HepG2 (cell line): ENCODE measurements around the gene HSD17B11. TPM values are rescaled to one million over a fixed set of nuclear protein-coding genes. Genes with fewer than 3 reads are reported as not detected.

Source experiments
- ADNP ChIP-seq: sonication (generic); formaldehyde crosslinking; IDR thresholded peaks from 2 replicates; pipeline ENCODE4 v1.4.0; 2020; ENCODE audit warnings: missing genetic modification reagents
- GTF2F1 ChIP-seq: fragments of 150-350 bp; IDR thresholded peaks from 2 replicates; pipeline ENCODE4 v1.6.1; 2014; ENCODE audit warnings: low read length
- HDAC1 ChIP-seq: sonication (generic); formaldehyde crosslinking; IDR thresholded peaks from 2 replicates; pipeline ENCODE4 v1.5.1; 2020; ENCODE audit warnings: mild to moderate bottlenecking, missing genetic modification reagents
- KLF9 ChIP-seq: IDR thresholded peaks from 2 replicates; pipeline ENCODE4 v1.6.1; 2016; ENCODE audit warnings: low read depth
- RFXANK ChIP-seq: IDR thresholded peaks from 2 replicates; pipeline ENCODE4 v1.6.1; 2016
- YY1 ChIP-seq: IDR thresholded peaks from 2 replicates; pipeline ENCODE4 v1.6.1; 2011; ENCODE audit warnings: low read length, low read depth, moderate library complexity, mild to moderate bottlenecking; ENCODE audit not compliant: insufficient read depth, insufficient replicate concordance
- ZFP37 ChIP-seq: sonication (generic); formaldehyde crosslinking; IDR thresholded peaks from 2 replicates; pipeline ENCODE4 v1.4.0; 2020; ENCODE audit warnings: missing genetic modification reagents, borderline replicate concordance
- ZNF124 ChIP-seq: sonication (generic); formaldehyde crosslinking; IDR thresholded peaks from 2 replicates; pipeline ENCODE4 v1.4.0; 2020; ENCODE audit warnings: missing genetic modification reagents
- ZNF720 ChIP-seq: sonication (generic); formaldehyde crosslinking; IDR thresholded peaks from 2 replicates; pipeline ENCODE4 v1.4.0; 2020; ENCODE audit warnings: missing genetic modification reagents
- polyA plus RNA-seq, 8 experiments: library from polyadenylated mRNA; depleted of rRNA in 3 of 8; stranded (reverse) in 7 of 8; unstranded in 1 of 8; fragments of >200 nt; fragmentation: Illumina TruSeq in 4 of 8; extraction: Trizol in 4 of 8; gene quantifications; 2 replicates each; pipeline versions ENCODE4 v1.2.1 to v1.2.3, GENCODE V29; 2011 to 2016; ENCODE audit warnings: low read depth in 4 of 8, missing spikeins in 1 of 8, mixed read lengths in 1 of 8; ENCODE audit not compliant: insufficient read depth in 1 of 8
- total RNA-seq, 5 experiments: library from RNA; depleted of rRNA; stranded (reverse); fragments of >200 nt; fragmentation: Illumina TruSeq; extraction: Trizol; gene quantifications; 2 replicates each; pipeline ENCODE4 v1.2.3, GENCODE V29; 2016; ENCODE audit warnings: low read depth in 1 of 5
- TF ChIP-seq, protein P1 (sequence below): sonication (generic); formaldehyde crosslinking; IDR thresholded peaks from 2 replicates; pipeline ENCODE4 v1.4.0; 2020; ENCODE audit warnings: missing genetic modification reagents
- TF ChIP-seq, protein P2 (sequence below): IDR thresholded peaks from 2 replicates; pipeline ENCODE4 v1.6.1; 2016
- TF ChIP-seq, protein P3 (sequence below): sonication (generic); formaldehyde crosslinking; IDR thresholded peaks from 2 replicates; pipeline ENCODE4 v1.4.0; 2020; ENCODE audit warnings: missing genetic modification reagents
- TF ChIP-seq, protein P4 (sequence below), 2 experiments: sonication (generic) in 1 of 2; formaldehyde crosslinking in 1 of 2; IDR thresholded peaks; 2 replicates each; pipeline versions ENCODE4 v1.6.1 to v1.9.0; 2014 to 2022; ENCODE audit warnings: antibody characterized with exemption in 1 of 2, borderline replicate concordance in 1 of 2, inconsistent platforms in 1 of 2, low read depth in 1 of 2, missing genetic modification reagents in 1 of 2

Gene HSD17B11
- total and polyA plus RNA-seq, 2 of the 13 experiments (the other 11 are each of a cell fraction or from before 2014, with no cell fraction given), result 121 to 158 TPM

DNA sequence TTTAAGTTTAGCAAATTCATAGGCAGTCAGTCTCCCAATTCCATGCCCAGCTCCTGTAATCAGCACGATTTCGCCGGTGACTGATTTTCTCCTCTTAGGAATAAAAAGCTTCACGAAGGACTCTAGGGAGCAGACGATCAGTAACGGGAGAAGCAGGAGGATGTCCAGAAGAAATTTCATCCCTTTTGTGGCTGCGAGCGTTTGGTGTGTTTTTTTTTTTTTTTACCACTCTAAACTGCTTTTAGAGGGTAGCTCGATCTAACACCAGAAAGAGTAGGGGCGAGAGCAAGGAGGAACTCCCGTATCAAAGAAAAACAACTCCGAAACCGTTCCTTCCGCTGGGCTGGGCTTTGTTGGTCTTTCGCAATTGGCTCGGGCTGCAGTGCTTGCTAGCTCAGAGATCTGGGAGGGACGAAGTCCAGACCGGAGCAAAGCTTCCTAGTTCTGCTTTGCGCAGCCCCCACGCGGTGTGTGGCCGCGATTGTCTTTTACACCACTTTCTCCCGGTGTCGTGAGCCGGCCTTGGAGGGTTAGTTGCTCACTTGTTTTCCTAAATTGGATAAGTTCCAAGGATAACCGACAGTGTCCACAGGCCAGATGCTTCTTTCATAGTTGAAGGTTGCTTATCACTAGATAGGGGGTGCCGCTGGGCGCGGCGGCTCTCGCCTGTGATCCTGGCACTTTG lies at the start of gene HSD17B11 (continued):
- TF ChIP-seq KLF9 (no peak), ZNF124 (CRISPR knock-in tag) (peak; percentile 81; the same call in 1 of the 2 replicates), GTF2F1 (no peak), ADNP (CRISPR knock-in tag) (no peak), RFXANK (CRISPR knock-in tag) (no peak), YY1 (peak; percentile 48), HDAC1 (CRISPR knock-in tag) (peak; percentile 93), ZNF720 (CRISPR knock-in tag) (no peak), ZFP37 (CRISPR knock-in tag) (peak; percentile 71; the same call in 1 of the 2 replicates)
- TF ChIP-seq, protein P1, sequence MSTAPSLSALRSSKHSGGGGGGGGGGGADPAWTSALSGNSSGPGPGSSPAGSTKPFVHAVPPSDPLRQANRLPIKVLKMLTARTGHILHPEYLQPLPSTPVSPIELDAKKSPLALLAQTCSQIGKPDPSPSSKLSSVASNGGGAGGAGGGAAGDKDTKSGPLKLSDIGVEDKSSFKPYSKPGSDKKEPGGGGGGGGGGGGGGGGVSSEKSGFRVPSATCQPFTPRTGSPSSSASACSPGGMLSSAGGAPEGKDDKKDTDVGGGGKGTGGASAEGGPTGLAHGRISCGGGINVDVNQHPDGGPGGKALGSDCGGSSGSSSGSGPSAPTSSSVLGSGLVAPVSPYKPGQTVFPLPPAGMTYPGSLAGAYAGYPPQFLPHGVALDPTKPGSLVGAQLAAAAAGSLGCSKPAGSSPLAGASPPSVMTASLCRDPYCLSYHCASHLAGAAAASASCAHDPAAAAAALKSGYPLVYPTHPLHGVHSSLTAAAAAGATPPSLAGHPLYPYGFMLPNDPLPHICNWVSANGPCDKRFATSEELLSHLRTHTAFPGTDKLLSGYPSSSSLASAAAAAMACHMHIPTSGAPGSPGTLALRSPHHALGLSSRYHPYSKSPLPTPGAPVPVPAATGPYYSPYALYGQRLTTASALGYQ, result peak; percentile 88
- TF ChIP-seq, protein P2, sequence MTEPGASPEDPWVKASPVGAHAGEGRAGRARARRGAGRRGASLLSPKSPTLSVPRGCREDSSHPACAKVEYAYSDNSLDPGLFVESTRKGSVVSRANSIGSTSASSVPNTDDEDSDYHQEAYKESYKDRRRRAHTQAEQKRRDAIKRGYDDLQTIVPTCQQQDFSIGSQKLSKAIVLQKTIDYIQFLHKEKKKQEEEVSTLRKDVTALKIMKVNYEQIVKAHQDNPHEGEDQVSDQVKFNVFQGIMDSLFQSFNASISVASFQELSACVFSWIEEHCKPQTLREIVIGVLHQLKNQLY (CRISPR knock-in tag), result no peak
- TF ChIP-seq, protein P3, sequence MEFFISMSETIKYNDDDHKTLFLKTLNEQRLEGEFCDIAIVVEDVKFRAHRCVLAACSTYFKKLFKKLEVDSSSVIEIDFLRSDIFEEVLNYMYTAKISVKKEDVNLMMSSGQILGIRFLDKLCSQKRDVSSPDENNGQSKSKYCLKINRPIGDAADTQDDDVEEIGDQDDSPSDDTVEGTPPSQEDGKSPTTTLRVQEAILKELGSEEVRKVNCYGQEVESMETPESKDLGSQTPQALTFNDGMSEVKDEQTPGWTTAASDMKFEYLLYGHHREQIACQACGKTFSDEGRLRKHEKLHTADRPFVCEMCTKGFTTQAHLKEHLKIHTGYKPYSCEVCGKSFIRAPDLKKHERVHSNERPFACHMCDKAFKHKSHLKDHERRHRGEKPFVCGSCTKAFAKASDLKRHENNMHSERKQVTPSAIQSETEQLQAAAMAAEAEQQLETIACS (CRISPR knock-in tag), result no peak
- TF ChIP-seq, protein P4, sequence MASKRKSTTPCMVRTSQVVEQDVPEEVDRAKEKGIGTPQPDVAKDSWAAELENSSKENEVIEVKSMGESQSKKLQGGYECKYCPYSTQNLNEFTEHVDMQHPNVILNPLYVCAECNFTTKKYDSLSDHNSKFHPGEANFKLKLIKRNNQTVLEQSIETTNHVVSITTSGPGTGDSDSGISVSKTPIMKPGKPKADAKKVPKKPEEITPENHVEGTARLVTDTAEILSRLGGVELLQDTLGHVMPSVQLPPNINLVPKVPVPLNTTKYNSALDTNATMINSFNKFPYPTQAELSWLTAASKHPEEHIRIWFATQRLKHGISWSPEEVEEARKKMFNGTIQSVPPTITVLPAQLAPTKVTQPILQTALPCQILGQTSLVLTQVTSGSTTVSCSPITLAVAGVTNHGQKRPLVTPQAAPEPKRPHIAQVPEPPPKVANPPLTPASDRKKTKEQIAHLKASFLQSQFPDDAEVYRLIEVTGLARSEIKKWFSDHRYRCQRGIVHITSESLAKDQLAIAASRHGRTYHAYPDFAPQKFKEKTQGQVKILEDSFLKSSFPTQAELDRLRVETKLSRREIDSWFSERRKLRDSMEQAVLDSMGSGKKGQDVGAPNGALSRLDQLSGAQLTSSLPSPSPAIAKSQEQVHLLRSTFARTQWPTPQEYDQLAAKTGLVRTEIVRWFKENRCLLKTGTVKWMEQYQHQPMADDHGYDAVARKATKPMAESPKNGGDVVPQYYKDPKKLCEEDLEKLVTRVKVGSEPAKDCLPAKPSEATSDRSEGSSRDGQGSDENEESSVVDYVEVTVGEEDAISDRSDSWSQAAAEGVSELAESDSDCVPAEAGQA (IDR thresholded peaks at IDR 0.05; ENCODE audit: low read depth), result peak; percentile 65
- TF ChIP-seq, protein P4 (CRISPR knock-in tag; IDR thresholded peaks at IDR 0.05; ENCODE audit: borderline replicate concordance), result no peak; the same call in 1 of the 2 replicates
